ENCODE measurements around the gene PARP8. TPM values are rescaled to one million over a fixed set of nuclear protein-coding genes. Genes with fewer than 3 reads are reported as not detected.

PARP8 gene
- total and polyA plus RNA-seq, 4 donors: 11.6 to 59.4 (median 25.3) TPM

- WGBS, 2 donors: 89 to 95% methylated on average over 2 of the region's 2 CpGs
- Histone ChIP-seq H3K27ac (ENCODE audit: low read depth in 1 of 2, low read length in 1 of 2) (no peak overlapping the region), H3K36me3 (ENCODE audit: control insufficient read depth in 4 of 4, insufficient read depth in 4 of 4, low read length in 4 of 4) (peaks cover 2 to 8% (median 6%) of the 10 kb centered on the region in 4 donors)
Observed at GRCh38 chr5:50798002-50798401, 131.6 kb downstream of the PARP8 start.

GRCh38 chr5:50799596-50799995 is 133.2 kb downstream of the PARP8 start:
- H3K36me3 ChIP-seq (ENCODE audit: control insufficient read depth in 4 of 4, insufficient read depth in 4 of 4, low read length in 4 of 4): peaks cover 3 to 10% (median 5%) of the 10 kb centered on the region in 4 donors
- no peak for ATAC-seq (ENCODE audit: insufficient read depth, low FRiP score)
- no peak overlapping the region for H3K4me3 ChIP-seq
- H3K27ac ChIP-seq (ENCODE audit: low read depth in 1 of 2, low read length in 1 of 2): no peak overlapping the region
- no peaks in the 10 kb centered on the region for H3K4me1 ChIP-seq (ENCODE audit: control insufficient read depth in 5 of 5, insufficient read depth in 5 of 5, low read length in 5 of 5)
- H3K9ac ChIP-seq (ENCODE audit: insufficient read depth in 1 of 2, low read length in 2 of 2): no peak overlapping the region
- 97 to 100% methylated on average over 2 of the region's 2 CpGs for WGBS, 2 donors
- no peaks in the 10 kb centered on the region for H3K27me3 ChIP-seq (ENCODE audit: control insufficient read depth in 3 of 3, insufficient read depth in 3 of 3, low read length in 2 of 3)
- no peak for TF ChIP-seq CTCF (IDR thresholded peaks at IDR 0.05; ENCODE audit: control extremely low read depth, extremely low read depth)
- peaks cover 0 to 7% (median 3%) of the 10 kb centered on the region in 4 donors for H3K9me3 ChIP-seq (ENCODE audit: control insufficient read depth in 4 of 4, insufficient read depth in 3 of 4, low read length in 3 of 4)
- no peak for DNase-seq

More at GRCh38 chr5:50798002-50798401, 131.6 kb downstream of the PARP8 start:
- DNase-seq: no peak
- Histone ChIP-seq H3K27me3 (ENCODE audit: control insufficient read depth in 3 of 3, insufficient read depth in 3 of 3, low read length in 2 of 3) (no peaks in the 10 kb centered on the region), H3K9me3 (ENCODE audit: control insufficient read depth in 4 of 4, insufficient read depth in 3 of 4, low read length in 3 of 4) (peaks cover 0 to 4% (median 1%) of the 10 kb centered on the region in 4 donors), H3K4me3 (no peak overlapping the region), H3K9ac (ENCODE audit: insufficient read depth in 1 of 2, low read length in 2 of 2) (no peak overlapping the region), H3K4me1 (ENCODE audit: control insufficient read depth in 5 of 5, insufficient read depth in 5 of 5, low read length in 5 of 5) (no peaks in the 10 kb centered on the region)
- ATAC-seq (ENCODE audit: insufficient read depth, low FRiP score): no peak
- no peak for TF ChIP-seq CTCF (IDR thresholded peaks at IDR 0.05; ENCODE audit: control extremely low read depth, extremely low read depth)

GRCh38 chr5:50800410-50800809 is 134.0 kb downstream of the PARP8 start:
- no peaks in the 10 kb centered on the region for H3K4me1 ChIP-seq (ENCODE audit: control insufficient read depth in 5 of 5, insufficient read depth in 5 of 5, low read length in 5 of 5)
- peaks cover 0 to 5% (median 3%) of the 10 kb centered on the region in 4 donors for H3K36me3 ChIP-seq (ENCODE audit: control insufficient read depth in 4 of 4, insufficient read depth in 4 of 4, low read length in 4 of 4)
- H3K4me3 ChIP-seq: no peak overlapping the region
- peaks cover 0 to 7% (median 3%) of the 10 kb centered on the region in 4 donors for H3K9me3 ChIP-seq (ENCODE audit: control insufficient read depth in 4 of 4, insufficient read depth in 3 of 4, low read length in 3 of 4)
- H3K27ac ChIP-seq (ENCODE audit: low read depth in 1 of 2, low read length in 1 of 2): no peak overlapping the region
- no peak for TF ChIP-seq CTCF (IDR thresholded peaks at IDR 0.05; ENCODE audit: control extremely low read depth, extremely low read depth)
- DNase-seq (no peak), ATAC-seq (ENCODE audit: insufficient read depth, low FRiP score) (no peak)
- H3K27me3 ChIP-seq (ENCODE audit: control insufficient read depth in 3 of 3, insufficient read depth in 3 of 3, low read length in 2 of 3): no peaks in the 10 kb centered on the region
- no peak overlapping the region for H3K9ac ChIP-seq (ENCODE audit: insufficient read depth in 1 of 2, low read length in 2 of 2)

GRCh38 chr5:50807661-50808060 is 141.2 kb downstream of the PARP8 start:
- H3K9me3 ChIP-seq (ENCODE audit: control insufficient read depth in 4 of 4, insufficient read depth in 3 of 4, low read length in 3 of 4): peaks cover 0 to 7% (median 3%) of the 10 kb centered on the region in 4 donors

More at GRCh38 chr5:50807661-50808060, 141.2 kb downstream of the PARP8 start:
- Histone ChIP-seq H3K36me3 (ENCODE audit: control insufficient read depth in 4 of 4, insufficient read depth in 4 of 4, low read length in 4 of 4) (peaks cover 0 to 3% (median 2%) of the 10 kb centered on the region in 4 donors), H3K27me3 (ENCODE audit: control insufficient read depth in 3 of 3, insufficient read depth in 3 of 3, low read length in 2 of 3) (no peaks in the 10 kb centered on the region), H3K4me1 (ENCODE audit: control insufficient read depth in 5 of 5, insufficient read depth in 5 of 5, low read length in 5 of 5) (peaks cover 0 to 11% (median 0%) of the 10 kb centered on the region in 5 donors), H3K27ac (ENCODE audit: low read depth in 1 of 2, low read length in 1 of 2) (peak overlapping the region in 1 of 2 donors; percentile 21), H3K9ac (ENCODE audit: insufficient read depth in 1 of 2, low read length in 2 of 2) (no peak overlapping the region), H3K4me3 (no peak overlapping the region)
- DNase-seq: peak in 2 of 3 donors; percentile 10 to 37
- TF ChIP-seq CTCF (IDR thresholded peaks at IDR 0.05; ENCODE audit: control extremely low read depth, extremely low read depth): no peak
- WGBS, 2 donors: 74 to 87% methylated on average over 2 of the region's 2 CpGs
- no peak for ATAC-seq (ENCODE audit: insufficient read depth, low FRiP score)
